H1 (cell line): ENCODE results near the gene RPTOR. TPM values are rescaled to one million over a fixed set of nuclear protein-coding genes. Genes with fewer than 3 reads are reported as not detected.

ENCODE experiments used
- CTCF ChIA-PET: fragments of 300-600 bp; sonication (Branson Sonifier 250); formaldehyde crosslinking; loops from one replicate; lab custom pipeline; 2021; ENCODE audit not compliant: partially characterized antibody; lab: Charles Lee
- POLR2A ChIA-PET: fragments of 300-600 bp; sonication (Branson Sonifier 250); formaldehyde crosslinking; loops from one replicate; lab custom pipeline; 2021; ENCODE audit warnings: inconsistent platforms; ENCODE audit not compliant: partially characterized antibody; lab: Charles Lee
- DNase-seq, 2 experiments: peaks; one replicate each; pipeline versions ENCODE4 v3.0.0 to v3.0.0-alpha.2; 2010 to 2022; ENCODE audit warnings: low spot score in 2 of 2, low read depth in 1 of 2, mixed read lengths in 1 of 2
- FAIRE-seq: peaks from 2 replicates; lab custom pipeline; 2011; peaks lifted over from hg19 to GRCh38; lab: Jason Lieb, UNC
- H2AFZ ChIP-seq: 2 replicates; pipeline ENCODE4 v1.8.1; 2012; ENCODE audit warnings: low read length, inconsistent platforms
- H2AK5ac ChIP-seq: 2 replicates; pipeline ENCODE4 v1.6.1; 2013; ENCODE audit warnings: low read depth, low read length
- H2BK120ac ChIP-seq: replicated peaks from 2 replicates; pipeline ENCODE3; 2013; ENCODE audit warnings: low read depth, low read length, inconsistent platforms
- H2BK12ac ChIP-seq: 2 replicates; pipeline ENCODE4 v1.6.1; 2013; ENCODE audit warnings: low read depth, low read length
- H2BK15ac ChIP-seq: 2 replicates; pipeline ENCODE4 v1.6.1; 2013; ENCODE audit warnings: low read length
- H2BK20ac ChIP-seq: 2 replicates; pipeline ENCODE4 v1.6.1; 2013; ENCODE audit warnings: low read length
- H2BK5ac ChIP-seq: 2 replicates; pipeline ENCODE4 v1.6.1; 2013; ENCODE audit warnings: low read depth, low read length
- H3K14ac ChIP-seq: 2 replicates; pipeline ENCODE4 v1.6.1; 2013; ENCODE audit warnings: inconsistent platforms; ENCODE audit not compliant: insufficient read length
- H3K18ac ChIP-seq: 2 replicates; pipeline ENCODE4 v1.6.1; 2013; ENCODE audit warnings: low read length; ENCODE audit errors: extremely low read depth
- H3K23ac ChIP-seq: 2 replicates; pipeline ENCODE4 v1.6.1; 2013; ENCODE audit warnings: inconsistent platforms; ENCODE audit not compliant: insufficient read length
- H3K23me2 ChIP-seq: 2 replicates; pipeline ENCODE4 v1.6.1; 2013; ENCODE audit warnings: low read depth, low read length
- H3K27ac ChIP-seq: 2 replicates; pipeline ENCODE4 v1.6.1; 2011; ENCODE audit warnings: low read depth, low read length, inconsistent platforms
- H3K27me3 ChIP-seq, 4 experiments: replicated peaks in 1 of 4; 1 replicate in 1 of 4; 2 replicates in 3 of 4; pipeline versions ENCODE4 v1.6.1 to v1.8.1; 2011 to 2013; ENCODE audit warnings: low read length in 3 of 4, mild to moderate bottlenecking in 3 of 4, inconsistent platforms in 2 of 4, mixed read lengths in 2 of 4, moderate library complexity in 1 of 4; ENCODE audit not compliant: control insufficient read depth in 3 of 4, insufficient read depth in 3 of 4; ENCODE audit errors: extremely low read depth in 1 of 4
- H3K36me3 ChIP-seq, 4 experiments: 2 replicates each; pipeline versions ENCODE4 v1.6.1 to v1.8.1; 2011 to 2013; ENCODE audit warnings: mild to moderate bottlenecking in 4 of 4, low read length in 3 of 4, moderate library complexity in 2 of 4, control low read depth in 1 of 4, inconsistent platforms in 1 of 4; ENCODE audit not compliant: insufficient read depth in 4 of 4, control insufficient read depth in 2 of 4
- H3K4ac ChIP-seq: replicated peaks from 2 replicates; pipeline ENCODE3; 2013; ENCODE audit warnings: low read length, low read depth, mixed read lengths, inconsistent platforms; ENCODE audit not compliant: insufficient read length
- H3K4me1 ChIP-seq, 4 experiments: replicated peaks in 1 of 4; 1 replicate in 1 of 4; 2 replicates in 3 of 4; pipeline versions ENCODE4 v1.6.1 to v1.8.1; 2011 to 2013; ENCODE audit warnings: low read length in 3 of 4, inconsistent platforms in 2 of 4, mixed read lengths in 1 of 4; ENCODE audit not compliant: insufficient read depth in 4 of 4, control insufficient read depth in 3 of 4
- H3K4me2 ChIP-seq, 2 experiments: 2 replicates each; pipeline versions ENCODE4 v1.6.1 to v1.8.1; 2011 to 2013; ENCODE audit warnings: low read depth in 2 of 2, low read length in 2 of 2, control low read depth in 1 of 2, inconsistent platforms in 1 of 2, mild to moderate bottlenecking in 1 of 2; ENCODE audit not compliant: insufficient read depth in 1 of 2
- H3K4me3 ChIP-seq, 4 experiments: fragments of 200-600, 300-600 bp in 1 of 4; sonication (generic), shearing (Covaris generic), sonication (Bioruptor Twin) in 1 of 4; 2 replicates each; pipeline versions ENCODE4 v1.5.1 to v1.8.1; 2011 to 2016; ENCODE audit warnings: low read length in 4 of 4, low read depth in 3 of 4, control low read depth in 2 of 4, inconsistent platforms in 2 of 4, mild to moderate bottlenecking in 2 of 4, mixed read lengths in 1 of 4, moderate library complexity in 1 of 4; ENCODE audit not compliant: insufficient read depth in 2 of 4; ENCODE audit errors: extremely low read depth in 1 of 4
- H3K56ac ChIP-seq: replicated peaks from 2 replicates; pipeline ENCODE3; 2013; ENCODE audit warnings: low read depth, mild to moderate bottlenecking, mixed read lengths, low read length, inconsistent platforms; ENCODE audit not compliant: insufficient read length
- H3K79me1 ChIP-seq: 2 replicates; pipeline ENCODE4 v1.6.1; 2013; ENCODE audit warnings: low read depth, low read length, control low read depth
- H3K79me2 ChIP-seq, 2 experiments: 2 replicates each; pipeline versions ENCODE4 v1.6.1 to v1.8.1; 2012 to 2013; ENCODE audit warnings: low read length in 2 of 2, mild to moderate bottlenecking in 2 of 2, inconsistent platforms in 1 of 2; ENCODE audit not compliant: insufficient read depth in 2 of 2, control insufficient read depth in 1 of 2
- H3K9ac ChIP-seq, 4 experiments: replicated peaks in 1 of 4; 1 replicate in 1 of 4; 2 replicates in 3 of 4; pipeline versions ENCODE4 v1.6.1 to v1.8.1; 2011 to 2013; ENCODE audit warnings: low read depth in 3 of 4, low read length in 3 of 4, control low read depth in 2 of 4, mild to moderate bottlenecking in 2 of 4, moderate library complexity in 2 of 4, inconsistent platforms in 1 of 4; ENCODE audit errors: extremely low read depth in 1 of 4
- H3K9me3 ChIP-seq, 2 experiments: 2 replicates each; pipeline versions ENCODE4 v1.6.1 to v1.8.1; 2012 to 2013; ENCODE audit warnings: mild to moderate bottlenecking in 2 of 2, moderate library complexity in 2 of 2, control low read depth in 1 of 2, inconsistent platforms in 1 of 2, low read depth in 1 of 2, low read length in 1 of 2, mixed read lengths in 1 of 2; ENCODE audit not compliant: insufficient read depth in 2 of 2
- H4K20me1 ChIP-seq, 2 experiments: replicated peaks in 1 of 2; 2 replicates each; pipeline versions ENCODE3 to v1.8.1; 2011 to 2013; ENCODE audit warnings: inconsistent platforms in 2 of 2, low read length in 2 of 2, mild to moderate bottlenecking in 1 of 2; ENCODE audit not compliant: insufficient read depth in 2 of 2, control insufficient read depth in 1 of 2
- H4K5ac ChIP-seq: 2 replicates; pipeline ENCODE4 v1.6.1; 2013; ENCODE audit warnings: low read length, low read depth, mixed read lengths, inconsistent platforms; ENCODE audit not compliant: insufficient read length
- H4K8ac ChIP-seq: 2 replicates; pipeline ENCODE4 v1.8.0; 2013; ENCODE audit warnings: mild to moderate bottlenecking, moderate library complexity, low read length, inconsistent platforms; ENCODE audit not compliant: insufficient read depth; ENCODE audit errors: extremely low read depth
- H4K91ac ChIP-seq: replicated peaks from 2 replicates; pipeline ENCODE3; 2013; ENCODE audit warnings: low read length, mixed read lengths, inconsistent platforms; ENCODE audit not compliant: insufficient read length
- ATF3 ChIP-seq: IDR thresholded peaks from 2 replicates; pipeline ENCODE4 v1.6.1; 2011; ENCODE audit warnings: low read depth, mild to moderate bottlenecking, low read length; ENCODE audit not compliant: insufficient read depth
- BCL11A ChIP-seq, 2 experiments: IDR thresholded peaks; one replicate each; pipeline ENCODE4 v1.6.1; 2011; ENCODE audit warnings: low read depth in 2 of 2, low read length in 2 of 2, mild to moderate bottlenecking in 2 of 2
- CHD1 ChIP-seq: IDR thresholded peaks from 2 replicates; pipeline ENCODE4 v1.6.1; 2012; ENCODE audit warnings: low read depth, low read length, improper control_type of control experiment
- EGR1 ChIP-seq: IDR thresholded peaks from 2 replicates; pipeline ENCODE4 v1.6.1; 2011; ENCODE audit warnings: low read depth, low read length, borderline replicate concordance
- PHF8 ChIP-seq: fragments of 200-600 bp; sonication (generic); conservative IDR thresholded peaks from 2 replicates; pipeline ENCODE4 v1.7.1; 2012; ENCODE audit warnings: low read depth, mild to moderate bottlenecking, inconsistent platforms, low read length, moderate library complexity
- POLR2A ChIP-seq, 2 experiments: IDR thresholded peaks; 1 replicate in 1 of 2; 2 replicates in 1 of 2; pipeline ENCODE4 v1.6.1; 2011; ENCODE audit warnings: low read depth in 2 of 2, low read length in 2 of 2, mild to moderate bottlenecking in 2 of 2; ENCODE audit errors: control extremely low read depth in 1 of 2
- RFX5 ChIP-seq: IDR thresholded peaks from 2 replicates; pipeline ENCODE4 v1.6.1; 2011; ENCODE audit warnings: low read depth, low read length, improper control_type of control experiment, borderline replicate concordance
- RXRA ChIP-seq: IDR thresholded peaks from 2 replicates; pipeline ENCODE4 v1.6.1; 2011; ENCODE audit warnings: low read depth, mild to moderate bottlenecking, low read length, moderate library complexity; ENCODE audit not compliant: insufficient read depth
- SAP30 ChIP-seq: fragments of 300-600 bp; sonication (generic); IDR thresholded peaks from 2 replicates; pipeline ENCODE4 v1.7.1; 2012; ENCODE audit warnings: low read length, moderate library complexity, mild to moderate bottlenecking, inconsistent platforms; ENCODE audit not compliant: insufficient read depth, insufficient replicate concordance
- SIN3A ChIP-seq, 2 experiments: IDR thresholded peaks in 1 of 2; conservative IDR thresholded peaks in 1 of 2; 2 replicates each; pipeline ENCODE4 v1.6.1; 2011 to 2012; ENCODE audit warnings: low read length in 2 of 2, improper control_type of control experiment in 1 of 2, low read depth in 1 of 2, mild to moderate bottlenecking in 1 of 2
- TBP ChIP-seq: IDR thresholded peaks from 2 replicates; pipeline ENCODE4 v1.6.1; 2011; ENCODE audit warnings: low read depth, low read length, improper control_type of control experiment
- YY1 ChIP-seq: IDR thresholded peaks from 2 replicates; pipeline ENCODE4 v1.6.1; 2011; ENCODE audit warnings: low read depth, mild to moderate bottlenecking, low read length
- ZNF274 ChIP-seq: IDR thresholded peaks from 2 replicates; pipeline ENCODE4 v1.7.0; 2012; ENCODE audit warnings: low read length, borderline replicate concordance; ENCODE audit errors: extremely low read depth
- WGBS, 2 experiments: shearing (Covaris generic) in 1 of 2; methylation state at CpG; one replicate each; pipeline versions ENCODE4 v1.1.6 to v1.1.7; 2013 to 2015; ENCODE audit warnings: low lambda C conversion rate in 2 of 2, mixed read lengths in 2 of 2, inconsistent platforms in 1 of 2, low coverage in 1 of 2, missing lambda C conversion rate in 1 of 2; ENCODE audit not compliant: insufficient replicate concordance in 2 of 2, insufficient coverage in 1 of 2, insufficient read length in 1 of 2; ENCODE audit errors: extremely low coverage in 1 of 2, missing lambda C conversion rate in 1 of 2; 5-methylcytosine and 5-hydroxymethylcytosine counted together
- polyA plus RNA-seq, 7 experiments: library from polyadenylated mRNA; depleted of rRNA in 3 of 7; stranded (reverse) in 5 of 7; unstranded in 2 of 7; fragments of >200 nt in 5 of 7; fragments of 200-250 nt in 2 of 7; gene quantifications; 1 replicate in 5 of 7; 2 replicates in 1 of 7; 4 replicates in 1 of 7; pipeline versions ENCODE4 v1.2.1 to v1.2.3, GENCODE V29; 2011 to 2013; ENCODE audit warnings: missing spikeins in 2 of 7, mixed read lengths in 2 of 7
- total RNA-seq: library from RNA; stranded (reverse); fragmentation: NEBNext Ultra II Directional; extraction: Animal tissue kit (Norgen Biotek cat#: 25700); gene quantifications from 2 replicates; pipeline ENCODE4 v1.2.1, GENCODE V29; 2021

Gene RPTOR
- total and polyA plus RNA-seq, 2 of the 8 experiments (the other 6 are each of a cell fraction or from before 2014, with no cell fraction given), result 6.9 to 28.7 TPM

GRCh38 chr17:80774146-80774545, 229.5 kb downstream of the RPTOR start:
- Histone ChIP-seq H3K14ac (no peak overlapping the region), H2BK120ac (no peak overlapping the region), H2BK5ac (no peak overlapping the region), H3K9ac (no peak overlapping the region), H4K5ac (no peak overlapping the region), H3K23ac (no peak overlapping the region), H3K56ac (no peak overlapping the region), H2AFZ (no peak overlapping the region), H3K4me3 (no peak overlapping the region), H2BK20ac (no peak overlapping the region), H3K4me2 (no peak overlapping the region), H4K91ac (no peak overlapping the region), H3K23me2 (no peaks in the 10 kb centered on the region), H3K79me2 (no peaks in the 10 kb centered on the region), H3K36me3 (no peaks in the 10 kb centered on the region), H2BK15ac (no peak overlapping the region), H3K79me1 (no peaks in the 10 kb centered on the region), H4K8ac (peak overlapping the region; percentile 47; the same call in 1 of the 2 replicates), H2BK12ac (no peak overlapping the region), H3K27ac (no peak overlapping the region), H3K4me1 (peaks cover 0 to 7% (median 3%) of the 10 kb centered on the region in 4 experiments; a peak in 4 of 7 replicates), H3K18ac (no peak overlapping the region), H3K27me3 (no peaks in the 10 kb centered on the region), H3K9me3 (no peaks in the 10 kb centered on the region), H4K20me1 (no peaks in the 10 kb centered on the region), H2AK5ac (no peak overlapping the region), H3K4ac (no peak overlapping the region)
- FAIRE-seq (no peak), DNase-seq (no peak)
- POLR2A ChIA-PET, result interaction anchor here (1.2 to 1.4 kb wide), 2 partner anchors 12 to 16 kb away, joined by 3 to 4 read pairs; no protein-coding TSS in a partner anchor
- 94% methylated on average over 20 of the region's 20 CpGs; no CpG with 5 or more reads in 1 of the 2 experiments for WGBS, 2 experiments
- CTCF ChIA-PET, result interaction anchor here (0.8 to 2.1 kb wide), 8 partner anchors 8 to 125 kb away, joined by 3 to 7 read pairs (median 4); no protein-coding TSS in a partner anchor
- TF ChIP-seq RXRA, result no peak
- TF ChIP-seq PHF8, result no peak
- TF ChIP-seq SIN3A (conservative IDR thresholded peaks at IDR 0.05 in 1 of 2, IDR thresholded peaks at IDR 0.05 in 1 of 2; ENCODE audit: low read depth in 1 of 2, low read length in 2 of 2), result no peak
- TF ChIP-seq ZNF274, result no peak
- TF ChIP-seq POLR2A (IDR thresholded peaks at IDR 0.05; ENCODE audit: control extremely low read depth in 1 of 2, low read depth in 2 of 2, low read length in 2 of 2), result no peak
- TF ChIP-seq YY1, result no peak
- no peak for TF ChIP-seq SAP30
- TF ChIP-seq EGR1, result no peak
- no peak for TF ChIP-seq TBP
- no peak for TF ChIP-seq ATF3
- TF ChIP-seq RFX5, result no peak
- TF ChIP-seq CHD1, result no peak
- TF ChIP-seq BCL11A (IDR thresholded peaks at IDR 0.05; ENCODE audit: low read depth in 2 of 2, low read length in 2 of 2), result no peak
